ENCODE results near the gene SPATA25.
A peak's percentile ranks its signal among the peaks of the same experiment; 100 is the strongest.
"Not testable (repeated sequence)": the region's sequence is repeated elsewhere in the genome, so short reads cannot be mapped to it uniquely, and the experiment has no call there.

SPATA25 gene

DNA sequence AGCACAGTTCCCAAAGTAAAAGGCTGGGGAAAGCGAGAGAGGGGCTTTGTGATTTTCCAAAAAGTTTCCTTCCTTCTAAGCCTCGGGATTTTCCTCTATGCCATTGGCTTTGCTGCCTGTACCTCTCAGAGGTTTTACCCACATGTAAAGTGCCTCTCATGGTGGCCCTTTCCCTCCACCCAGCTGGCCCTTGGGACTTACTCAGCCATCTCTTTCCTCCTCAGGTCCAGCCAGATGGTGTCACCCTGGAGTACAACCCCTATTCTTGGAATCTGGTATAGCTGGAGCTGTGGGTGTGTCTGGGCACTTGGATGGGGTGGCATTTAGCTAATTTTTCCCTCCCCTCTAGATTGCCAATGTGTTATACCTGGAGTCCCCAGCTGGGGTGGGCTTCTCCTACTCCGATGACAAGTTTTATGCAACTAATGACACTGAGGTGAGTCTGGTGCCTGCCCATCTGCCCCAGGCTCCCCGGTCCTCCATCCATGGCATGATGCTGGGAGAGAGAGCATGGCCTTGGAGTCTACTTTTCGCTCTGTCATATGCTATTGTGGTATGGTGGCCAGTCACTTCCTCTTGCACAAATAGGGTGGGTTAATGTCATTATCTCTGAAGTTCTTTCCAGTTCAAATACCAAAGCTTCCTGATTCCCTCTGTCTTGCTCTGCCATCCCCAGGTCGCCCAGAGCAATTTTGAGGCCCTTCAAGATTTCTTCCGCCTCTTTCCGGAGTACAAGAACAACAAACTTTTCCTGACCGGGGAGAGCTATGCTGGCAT is 4.8 kb upstream of the SPATA25 start:
- Mint-ChIP-seq H3K9me3 (no peaks in the 10 kb centered on the region), H3K4me1 (peaks cover 43% of the 10 kb centered on the region)
- DNase-seq = no peak

DNA sequence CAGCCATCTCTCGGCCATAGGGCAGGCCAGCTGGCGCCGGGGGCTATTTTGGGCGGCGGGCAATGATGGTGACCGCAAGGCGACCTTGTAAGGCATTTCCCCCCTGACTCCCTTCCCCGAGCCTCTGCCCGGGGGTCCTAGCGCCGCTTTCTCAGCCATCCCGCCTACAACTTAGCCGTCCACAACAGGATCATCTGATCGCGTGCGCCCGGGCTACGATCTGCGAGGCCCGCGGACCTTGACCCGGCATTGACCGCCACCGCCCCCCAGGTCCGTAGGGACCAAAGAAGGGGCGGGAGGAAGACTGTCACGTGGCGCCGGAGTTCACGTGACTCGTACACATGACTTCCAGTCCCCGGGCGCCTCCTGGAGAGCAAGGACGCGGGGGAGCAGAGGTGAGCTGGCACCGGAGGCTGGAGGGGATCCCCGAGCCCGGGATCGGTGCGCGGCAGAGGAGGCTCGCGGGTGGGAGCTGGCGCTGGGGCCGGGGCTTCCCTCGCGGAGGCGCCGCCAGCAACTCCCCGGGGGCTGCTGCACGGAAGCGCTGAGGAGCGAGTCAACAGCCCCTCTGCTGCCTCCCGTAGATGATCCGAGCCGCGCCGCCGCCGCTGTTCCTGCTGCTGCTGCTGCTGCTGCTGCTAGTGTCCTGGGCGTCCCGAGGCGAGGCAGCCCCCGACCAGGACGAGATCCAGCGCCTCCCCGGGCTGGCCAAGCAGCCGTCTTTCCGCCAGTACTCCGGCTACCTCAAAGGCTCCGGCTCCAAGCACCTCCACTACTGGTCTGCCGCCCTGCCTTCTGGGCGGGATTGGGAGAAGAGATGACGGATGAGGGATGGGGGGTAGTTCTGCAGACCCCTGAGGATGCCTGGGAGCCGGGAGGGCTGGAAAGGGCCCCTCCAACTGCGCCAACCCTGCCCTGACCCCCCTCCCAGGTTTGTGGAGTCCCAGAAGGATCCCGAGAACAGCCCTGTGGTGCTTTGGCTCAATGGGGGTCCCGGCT is 3.9 kb upstream of the SPATA25 start, which contains the start of the genes CTSA and NEURL2:
Gene CTSA, plus strand, starts transcription at position 351 of the 999 bp plus-strand sequence. Its CDS starts 234 bp downstream, at position 585.
Gene NEURL2, minus strand, starts transcription at position 224 of the 999 bp plus-strand sequence. Its CDS starts 217 bp downstream, at position 7.
- peaks cover 46% of the 10 kb centered on the region for H3K4me1 Mint-ChIP-seq
- DNase-seq (peak; percentile 89), ATAC-seq (peak; percentile 78)
- H3K27me3 Mint-ChIP-seq = no peaks in the 10 kb centered on the region
- H3K36me3 Mint-ChIP-seq (ENCODE audit: low read depth) = peaks cover 5% of the 10 kb centered on the region
- peak within 1 kb of the TSS; percentile 94 for H3K27ac Mint-ChIP-seq
- peak within 1 kb of the TSS; percentile 88 for H3K4me3 Mint-ChIP-seq
- H3K9me3 Mint-ChIP-seq = no peaks in the 10 kb centered on the region

More for the DNA sequence above, 4.8 kb upstream of the SPATA25 start:
- Mint-ChIP-seq H3K4me3 (peak overlapping the region; percentile 88), H3K27me3 (no peaks in the 10 kb centered on the region), H3K27ac (peak overlapping the region; percentile 65), H3K36me3 (ENCODE audit: low read depth) (peaks cover 5% of the 10 kb centered on the region)
- ATAC-seq = no peak

DNA sequence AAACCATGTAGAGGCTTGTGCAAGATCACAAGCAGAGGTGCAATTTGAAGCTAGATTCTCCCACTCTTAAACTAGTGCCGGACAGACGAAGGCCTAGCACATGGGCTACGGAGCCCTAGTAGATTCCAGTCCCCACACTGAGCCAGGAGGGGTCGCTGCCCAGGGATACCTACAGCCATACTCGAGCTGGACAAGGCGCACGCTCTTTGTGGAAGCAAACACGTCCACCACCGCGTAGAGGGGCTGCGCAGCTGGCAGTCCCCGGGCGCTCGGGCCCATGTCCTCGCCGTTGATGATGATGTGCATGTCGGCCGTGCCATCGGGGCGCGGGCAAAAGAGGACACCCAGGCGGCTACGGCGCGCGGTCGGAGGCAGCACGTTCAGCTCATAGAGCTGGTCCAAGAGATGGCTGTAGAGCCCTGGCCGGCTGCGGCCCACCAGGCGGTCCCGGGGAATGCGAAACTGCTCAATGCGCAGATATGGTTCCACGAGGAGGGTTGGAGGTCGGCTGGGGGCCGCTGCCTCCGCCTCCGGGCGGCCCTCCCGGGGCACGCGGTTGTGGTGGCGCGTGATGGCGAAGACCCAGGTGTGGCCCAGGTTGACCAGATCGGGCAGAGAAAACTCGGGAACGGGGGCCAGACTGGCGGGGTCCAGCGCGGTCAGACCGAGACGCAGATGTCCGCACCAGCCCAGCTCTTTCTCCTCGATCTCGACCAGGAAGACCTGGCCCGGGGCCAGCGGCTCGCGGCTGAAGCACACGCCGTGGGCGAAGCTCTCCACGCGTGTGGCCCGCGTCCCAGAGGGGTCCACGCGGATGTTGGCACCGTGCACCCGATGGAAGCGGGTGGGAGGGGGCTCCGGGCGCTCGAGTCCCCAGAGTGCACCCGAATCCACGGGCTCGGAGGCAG is 2.9 kb upstream of the SPATA25 start:
- Mint-ChIP-seq H3K4me1 (peaks cover 51% of the 10 kb centered on the region), H3K36me3 (ENCODE audit: low read depth) (peaks cover 5% of the 10 kb centered on the region)

DNA sequence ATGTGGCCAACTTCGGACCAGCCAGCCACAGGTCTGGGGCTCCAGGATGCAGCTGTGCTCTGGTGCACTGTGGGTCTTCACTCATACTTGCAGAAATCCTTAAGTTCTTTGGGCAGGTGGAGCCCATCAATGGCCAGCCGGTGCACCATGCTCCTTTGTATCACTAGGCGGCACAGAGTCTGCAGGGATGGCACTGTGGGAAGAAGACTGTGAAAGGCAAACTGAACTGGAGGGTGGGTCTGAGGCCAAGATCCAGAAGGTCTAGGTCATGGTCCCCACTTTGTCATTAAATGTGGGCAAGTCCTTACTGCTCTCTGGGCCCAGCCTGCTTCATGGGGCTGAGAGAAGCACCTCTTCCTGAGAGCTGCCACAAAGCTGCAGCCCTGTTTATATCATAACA is 1.3 kb upstream of the SPATA25 start:
- no peak overlapping the region for H3K27ac Mint-ChIP-seq
- H3K4me1 Mint-ChIP-seq = peaks cover 56% of the 10 kb centered on the region
- H3K4me3 Mint-ChIP-seq = no peak overlapping the region

More for the DNA sequence above, 2.9 kb upstream of the SPATA25 start:
- H3K9me3 Mint-ChIP-seq = no peaks in the 10 kb centered on the region
- ATAC-seq (peak; percentile 39), DNase-seq (peak; percentile 60)
- peak overlapping the region; percentile 82 for H3K27ac Mint-ChIP-seq
- no peaks in the 10 kb centered on the region for H3K27me3 Mint-ChIP-seq
- H3K4me3 Mint-ChIP-seq = peak overlapping the region; percentile 88

DNA sequence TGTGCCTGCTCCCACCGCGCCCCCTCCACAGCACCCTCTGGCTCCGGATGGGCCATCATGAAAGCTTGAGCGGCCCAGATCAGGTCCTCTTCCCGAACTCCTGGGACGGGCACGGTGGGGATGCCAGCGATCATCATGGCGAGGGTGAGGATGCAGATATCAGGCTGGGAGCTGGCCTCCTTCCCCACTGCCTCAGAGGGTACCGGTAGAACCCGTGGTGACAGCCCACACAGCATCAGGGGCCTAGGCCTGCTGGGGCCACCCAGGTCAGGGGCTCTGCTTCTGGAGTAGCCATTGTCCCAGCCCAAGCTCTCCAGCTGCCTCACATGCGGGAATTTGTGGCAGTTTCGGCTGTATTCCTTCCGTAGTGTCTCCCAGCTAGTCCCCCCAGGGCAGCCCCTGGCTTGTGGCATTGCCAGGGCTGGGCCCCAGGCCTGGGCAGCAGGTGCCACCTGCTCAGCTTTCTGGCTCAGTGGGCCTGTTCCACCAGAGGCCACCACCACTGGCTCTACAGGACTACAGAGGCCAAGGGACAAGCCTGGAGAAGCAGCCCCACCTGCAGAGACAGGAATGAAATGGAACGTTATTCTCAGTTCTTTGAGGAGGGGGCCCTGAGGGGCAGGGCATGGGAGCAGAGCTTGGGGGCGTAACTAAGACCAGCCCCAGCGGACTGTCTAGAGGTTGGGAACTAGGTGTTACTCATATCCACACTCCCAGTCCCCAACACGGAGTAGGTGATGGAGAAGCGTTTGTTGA is 654 bp downstream of the SPATA25 start:
- DNase-seq (no peak), ATAC-seq (no peak)
- H3K4me1 Mint-ChIP-seq = peaks cover 56% of the 10 kb centered on the region
- H3K4me3 Mint-ChIP-seq = no peak overlapping the region
- no peaks in the 10 kb centered on the region for H3K9me3 Mint-ChIP-seq
- H3K27me3 Mint-ChIP-seq = no peaks in the 10 kb centered on the region
- H3K27ac Mint-ChIP-seq = no peak overlapping the region
- peaks cover 14% of the 10 kb centered on the region for H3K36me3 Mint-ChIP-seq (ENCODE audit: low read depth)

More for the DNA sequence above, 1.3 kb upstream of the SPATA25 start:
- H3K36me3 Mint-ChIP-seq (ENCODE audit: low read depth) = peaks cover 4% of the 10 kb centered on the region
- H3K9me3 Mint-ChIP-seq = no peaks in the 10 kb centered on the region
- ATAC-seq (no peak), DNase-seq (no peak)
- no peaks in the 10 kb centered on the region for H3K27me3 Mint-ChIP-seq

DNA sequence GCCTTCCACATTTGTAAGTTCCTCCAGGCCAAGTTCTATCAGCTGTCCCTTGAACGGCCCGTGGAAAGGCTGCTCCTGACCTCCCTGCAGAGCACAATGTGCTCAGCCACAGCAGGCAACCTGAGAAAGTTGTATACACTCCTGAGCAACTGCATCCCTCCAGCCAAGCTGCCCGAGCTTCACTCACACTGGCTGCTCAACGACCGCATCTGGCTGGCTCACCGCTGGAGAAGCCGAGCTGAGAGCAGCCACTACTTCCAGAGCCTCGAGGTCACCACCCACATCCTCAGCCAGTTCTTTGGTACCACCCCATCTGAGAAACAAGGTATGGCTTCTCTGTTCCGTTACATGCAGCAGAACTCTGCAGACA is 4.3 kb downstream of the SPATA25 start:
- DNase-seq = no peak
- H3K9me3 Mint-ChIP-seq = no peaks in the 10 kb centered on the region
- no peaks in the 10 kb centered on the region for H3K27me3 Mint-ChIP-seq
- no peak overlapping the region for H3K4me3 Mint-ChIP-seq
- H3K27ac Mint-ChIP-seq = peak overlapping the region; percentile 53
- H3K36me3 Mint-ChIP-seq (ENCODE audit: low read depth) = peaks cover 16% of the 10 kb centered on the region
- no peak for ATAC-seq
- peaks cover 48% of the 10 kb centered on the region for H3K4me1 Mint-ChIP-seq

DNA sequence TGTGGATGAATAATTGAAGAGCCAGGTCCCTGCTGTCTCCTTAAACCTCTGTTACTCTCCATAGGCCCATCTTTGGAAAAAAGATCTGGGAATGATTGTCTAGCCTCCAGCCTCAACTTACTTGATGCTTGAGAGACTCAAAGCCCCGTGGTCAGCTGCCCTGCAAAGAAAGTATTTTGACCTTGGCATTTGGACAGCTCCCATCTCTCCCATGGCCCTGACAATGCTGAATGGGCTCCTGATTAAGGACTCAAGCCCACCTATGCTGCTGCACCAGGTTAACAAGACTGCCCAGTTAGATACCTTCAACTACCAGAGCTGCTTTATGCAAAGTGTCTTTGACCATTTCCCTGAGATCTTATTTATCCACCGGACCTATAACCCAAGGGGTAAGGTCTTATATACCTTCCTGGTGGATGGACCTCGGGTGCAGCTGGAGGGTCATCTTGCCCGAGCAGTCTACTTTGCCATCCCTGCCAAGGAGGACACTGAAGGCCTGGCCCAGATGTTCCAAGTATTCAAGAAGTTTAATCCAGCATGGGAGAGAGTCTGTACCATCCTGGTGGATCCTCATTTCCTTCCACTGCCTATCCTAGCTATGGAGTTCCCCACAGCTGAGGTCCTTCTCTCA is 4.8 kb downstream of the SPATA25 start:
- ATAC-seq (no peak), DNase-seq (no peak)
- Mint-ChIP-seq H3K4me3 (peak overlapping the region; percentile 69), H3K27ac (peak overlapping the region; percentile 53), H3K9me3 (no peaks in the 10 kb centered on the region), H3K4me1 (peaks cover 48% of the 10 kb centered on the region), H3K36me3 (ENCODE audit: low read depth) (peaks cover 16% of the 10 kb centered on the region), H3K27me3 (no peaks in the 10 kb centered on the region)

DNA sequence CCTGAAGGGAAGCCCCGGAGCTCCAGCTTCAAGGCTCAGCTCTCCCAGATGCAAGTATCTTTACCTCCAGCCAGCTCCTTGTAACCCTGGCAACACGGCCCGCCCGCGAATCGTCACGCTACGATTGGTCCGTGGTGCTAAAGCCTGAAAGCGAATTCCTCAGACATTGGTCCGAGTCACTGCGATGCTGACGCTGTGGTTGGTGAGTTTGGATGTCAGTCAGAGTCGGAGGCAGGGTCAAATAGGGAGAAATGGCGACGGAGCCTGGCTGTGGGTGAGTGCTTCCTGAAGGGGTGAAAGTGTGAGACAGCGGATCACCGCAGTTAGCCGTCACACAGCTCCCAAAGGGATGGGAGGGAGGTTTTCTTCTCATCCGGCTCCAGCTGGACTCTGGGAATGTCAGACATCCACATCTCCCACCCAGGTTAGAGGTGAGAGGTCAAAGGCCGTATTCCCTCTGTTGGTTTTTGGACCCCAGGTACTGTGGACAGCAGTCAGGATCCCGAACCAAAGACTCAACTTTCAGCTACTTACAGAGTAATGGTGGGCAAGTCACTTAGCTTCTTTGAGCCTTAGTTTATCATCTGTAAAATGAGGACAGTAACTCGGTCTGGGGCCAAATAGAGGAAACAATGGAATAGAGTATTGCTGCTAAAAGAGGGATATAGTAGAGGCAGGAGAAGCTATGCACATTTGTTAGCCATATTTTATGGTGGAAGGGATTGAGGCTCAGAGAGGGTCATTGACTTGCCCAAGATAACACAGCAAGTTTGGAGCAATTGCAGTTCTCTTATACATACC is 6.2 kb downstream of the SPATA25 start, which contains the start of gene ZSWIM1:
Gene ZSWIM1, plus strand, starts transcription at position 240 of the 801 bp plus-strand sequence. CDS start 1,366 bp downstream, outside the sequence.
- ATAC-seq (peak; percentile 94), DNase-seq (peak; percentile 99)
- Mint-ChIP-seq H3K27ac (peak within 1 kb of the TSS; percentile 90), H3K9me3 (no peaks in the 10 kb centered on the region), H3K4me1 (peaks cover 45% of the 10 kb centered on the region), H3K36me3 (ENCODE audit: low read depth) (peaks cover 16% of the 10 kb centered on the region), H3K27me3 (no peaks in the 10 kb centered on the region), H3K4me3 (peak within 1 kb of the TSS; percentile 91)

DNA sequence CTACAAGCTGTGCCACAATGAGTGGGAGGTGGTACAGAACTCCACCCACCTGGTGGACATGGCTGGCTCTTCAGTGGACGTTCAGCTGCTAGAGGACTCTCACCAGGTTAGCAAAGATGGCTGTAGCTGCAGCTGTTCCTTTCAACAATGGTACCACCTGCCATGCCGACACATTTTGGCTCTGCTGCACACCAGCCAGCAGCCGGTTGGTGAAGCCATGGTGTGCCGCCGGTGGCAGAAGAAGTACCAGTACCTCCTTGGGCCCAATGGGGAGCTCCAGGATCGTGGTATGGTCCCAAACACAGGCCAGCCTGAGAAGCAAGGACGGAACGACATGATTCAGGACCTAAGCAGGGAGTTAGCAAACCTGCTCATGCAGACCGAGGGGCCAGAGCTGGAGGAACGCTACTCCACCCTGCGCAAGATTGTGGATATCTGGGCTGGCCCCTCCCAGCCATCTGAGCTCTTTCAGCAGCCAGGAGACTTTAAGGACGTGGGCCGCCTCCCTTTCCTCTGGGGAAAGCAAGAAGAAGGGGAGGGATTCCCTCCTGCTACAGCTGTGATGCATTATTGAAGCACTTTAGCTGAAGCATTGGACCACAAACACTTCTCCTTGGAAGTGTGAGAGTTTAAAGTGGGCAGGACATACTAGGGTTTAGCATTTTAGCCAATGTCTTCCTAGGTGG is 9.2 kb downstream of the SPATA25 start:
- Mint-ChIP-seq H3K9me3 (no peaks in the 10 kb centered on the region), H3K36me3 (ENCODE audit: low read depth) (peaks cover 9% of the 10 kb centered on the region), H3K4me1 (peaks cover 22% of the 10 kb centered on the region), H3K27ac (no peak overlapping the region), H3K27me3 (no peaks in the 10 kb centered on the region), H3K4me3 (no peak overlapping the region)
- no peak for ATAC-seq
- no peak for DNase-seq

DNA sequence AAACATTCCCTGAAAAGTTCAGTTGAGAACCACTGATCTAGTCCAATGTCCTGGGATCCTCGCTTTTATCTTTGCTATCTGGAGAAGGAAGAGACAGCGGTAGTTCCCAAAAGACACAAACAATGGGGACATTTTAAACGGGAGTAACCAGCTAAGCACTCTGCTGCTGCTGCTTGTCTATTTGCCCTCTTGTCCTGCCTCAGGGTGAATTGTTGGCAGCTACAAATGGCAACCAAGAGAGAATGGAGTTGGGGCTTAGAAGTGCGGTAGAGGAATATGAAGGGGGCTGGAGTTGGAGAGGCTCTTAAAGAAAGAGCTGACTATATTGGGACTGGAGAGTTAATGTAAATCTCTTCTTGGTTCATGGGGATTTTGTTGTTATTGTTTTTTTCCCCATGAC is 12.8 kb downstream of the SPATA25 start:
- DNase-seq (no peak), ATAC-seq (no peak)
- no peaks in the 10 kb centered on the region for H3K36me3 Mint-ChIP-seq (ENCODE audit: low read depth)
- H3K9me3 Mint-ChIP-seq = no peaks in the 10 kb centered on the region
- no peak overlapping the region for H3K27ac Mint-ChIP-seq
- H3K4me3 Mint-ChIP-seq = no peak overlapping the region
- no peaks in the 10 kb centered on the region for H3K27me3 Mint-ChIP-seq
- H3K4me1 Mint-ChIP-seq = no peaks in the 10 kb centered on the region

DNA sequence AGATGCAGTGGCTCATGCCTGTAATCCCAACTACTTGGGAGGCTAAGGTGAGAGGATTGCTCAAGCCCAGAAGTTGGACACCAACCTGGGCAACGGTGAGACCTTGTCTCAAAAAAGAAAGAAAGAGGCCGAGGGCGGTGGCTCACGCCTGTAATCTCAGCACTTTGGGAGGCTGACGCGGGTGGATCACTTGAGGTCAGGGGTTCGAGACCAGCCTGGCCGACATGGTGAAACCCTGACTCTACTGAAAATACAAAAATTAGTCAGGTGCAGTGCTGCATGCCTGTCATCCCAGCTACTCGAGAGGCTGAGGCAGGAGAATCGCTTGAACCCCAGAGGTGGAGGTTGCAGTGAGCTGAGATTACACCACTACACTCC is 13.3 kb downstream of the SPATA25 start:
- not testable (repeated sequence) for H3K9me3 Mint-ChIP-seq; DNase-seq; H3K36me3 Mint-ChIP-seq (ENCODE audit: low read depth); H3K27me3 Mint-ChIP-seq; H3K4me3 Mint-ChIP-seq; H3K27ac Mint-ChIP-seq; ATAC-seq; H3K4me1 Mint-ChIP-seq
